A549 treated with DMSO at 1 μM for 4 hours (cell line): Measurements from ENCODE around the gene SMARCD1. TPM values are rescaled to one million over a fixed set of nuclear protein-coding genes. Genes with fewer than 3 reads are reported as not detected.

Experiments used
- total RNA-seq: library from RNA; stranded (reverse); fragments of 200-300 nt; extraction: Qiagen RNA extraction; gene quantifications from 5 replicates; pipeline ENCODE4 v1.2.3, GENCODE V29; 2022; ENCODE audit warnings: low read depth

The SMARCD1 gene
- 72.3 to 81.7 TPM (median 75.1 TPM) in 5 replicates for total RNA-seq

GRCh38 chr12:50084775-50085614, at the start of gene SMARCD1:
Gene SMARCD1 (plus strand): TSS chr12:50085342. CDS start chr12:50085370, 28 bp downstream.

GRCh38 chr12:50057000-50057841, 27.9 kb upstream of the SMARCD1 start, which contains the start of gene ASIC1:
Gene ASIC1 (plus strand): TSS chr12:50057596. CDS start chr12:50058767, 1,171 bp downstream.

GRCh38 chr12:50103767-50104321, 18.7 kb downstream of the SMARCD1 start, which contains the start of gene GPD1:
Gene GPD1 (plus strand): TSS chr12:50104008. CDS start chr12:50104051, 43 bp downstream.

GRCh38 chr12:50111693-50112455, 26.7 kb downstream of the SMARCD1 start, which contains the start of gene COX14:
Gene COX14 (plus strand): TSS chr12:50112236. CDS start chr12:50120044, 7,808 bp downstream.

Other genes with a start within 250 kb of the SMARCD1 start
- gene BCDIN3D, start 242.2 kb upstream of the SMARCD1 start, total RNA-seq = 4.7 to 5.9 TPM (median 4.8 TPM) in 5 replicates
- gene FAIM2, start 181.4 kb upstream of the SMARCD1 start, total RNA-seq = 0.04 to 0.16 TPM in 2 of 5 replicates, not detected in the others
- not detected in 5 replicates for gene AQP2, start 134.6 kb upstream of the SMARCD1 start, total RNA-seq
- gene AQP5, start 123.5 kb upstream of the SMARCD1 start, total RNA-seq = not detected in 5 replicates
- gene AQP6, start 112.4 kb upstream of the SMARCD1 start, total RNA-seq = 0.02 to 0.05 TPM in 2 of 5 replicates, not detected in the others
- gene RACGAP1, start 59.8 kb upstream of the SMARCD1 start, total RNA-seq = 77.7 to 89.1 TPM (median 85.5 TPM) in 5 replicates
- gene ASIC1, start 27.7 kb upstream of the SMARCD1 start, total RNA-seq = 5.3 to 6.8 TPM (median 6.2 TPM) in 5 replicates
- gene GPD1, start 18.7 kb downstream of the SMARCD1 start, total RNA-seq = 0.10 to 0.39 TPM (median 0.20 TPM) in 5 replicates
- 69.8 to 77.8 TPM (median 75.1 TPM) in 5 replicates for gene COX14, start 26.9 kb downstream of the SMARCD1 start, total RNA-seq
- gene CERS5, start 82.0 kb downstream of the SMARCD1 start, total RNA-seq = 24.9 to 28.4 TPM (median 26.7 TPM) in 5 replicates
- 6.8 to 11.4 TPM (median 7.8 TPM) in 5 replicates for gene LIMA1, start 198.2 kb downstream of the SMARCD1 start, total RNA-seq